ENCODE results near the gene CNTN5.

CNTN5 gene

GRCh38 chr11:99534812-99535211 lies 514.1 kb downstream of the CNTN5 start:
- no peak for DNase-seq

GRCh38 chr11:99535406-99535805 lies 514.7 kb downstream of the CNTN5 start:
- DNase-seq = no peak

- DNase-seq = no peak
Measured at GRCh38 chr11:99535819-99536218, 515.1 kb downstream of the CNTN5 start.

- DNase-seq = no peak
Measured at GRCh38 chr11:99537681-99538080, 516.9 kb downstream of the CNTN5 start.

- no peak for DNase-seq
Measured at GRCh38 chr11:99545616-99546015, 524.9 kb downstream of the CNTN5 start.

GRCh38 chr11:99548264-99548663 lies 527.5 kb downstream of the CNTN5 start:
- no peak for DNase-seq

- DNase-seq = no peak
Measured at GRCh38 chr11:99554232-99554903, 533.6 kb downstream of the CNTN5 start.

GRCh38 chr11:99555486-99555885 lies 534.7 kb downstream of the CNTN5 start:
- DNase-seq = no peak

GRCh38 chr11:99565333-99565732 lies 544.6 kb downstream of the CNTN5 start:
- DNase-seq = no peak

GRCh38 chr11:99567334-99567956 lies 546.7 kb downstream of the CNTN5 start:
- no peak for DNase-seq

- no peak for DNase-seq
Measured at GRCh38 chr11:99568808-99569207, 548.1 kb downstream of the CNTN5 start.

GRCh38 chr11:99571094-99571493 lies 550.3 kb downstream of the CNTN5 start:
- DNase-seq = no peak

GRCh38 chr11:99584830-99585229 lies 564.1 kb downstream of the CNTN5 start:
- no peak for DNase-seq

- DNase-seq = no peak
Measured at GRCh38 chr11:99585606-99586005, 564.9 kb downstream of the CNTN5 start.

- DNase-seq = no peak
Measured at GRCh38 chr11:99589771-99590170, 569.0 kb downstream of the CNTN5 start.

GRCh38 chr11:99592266-99592665 lies 571.5 kb downstream of the CNTN5 start:
- no peak for DNase-seq

GRCh38 chr11:99593197-99593596 lies 572.4 kb downstream of the CNTN5 start:
- DNase-seq = no peak

- no peak for DNase-seq
Measured at GRCh38 chr11:99601179-99601578, 580.4 kb downstream of the CNTN5 start.

- DNase-seq = no peak
Measured at GRCh38 chr11:99614352-99614751, 593.6 kb downstream of the CNTN5 start.

- DNase-seq = no peak
Measured at GRCh38 chr11:99630629-99631028, 609.9 kb downstream of the CNTN5 start.

- DNase-seq = no peak
Measured at GRCh38 chr11:99631618-99632017, 610.9 kb downstream of the CNTN5 start.

- no peak for DNase-seq
Measured at GRCh38 chr11:99632969-99633368, 612.2 kb downstream of the CNTN5 start.

GRCh38 chr11:99634581-99634980 lies 613.8 kb downstream of the CNTN5 start:
- no peak for DNase-seq

- DNase-seq = no peak
Measured at GRCh38 chr11:99638073-99638553, 617.4 kb downstream of the CNTN5 start.

- DNase-seq = no peak
Measured at GRCh38 chr11:99640671-99641070, 619.9 kb downstream of the CNTN5 start.
